ELF-1 (cell line): ENCODE results near the gene PPIF.
A peak's percentile ranks its signal among the peaks of the same experiment; 100 is the strongest.

Experiments
- DNase-seq: peaks from one replicate; pipeline ENCODE4 v3.0.0-alpha.2; 2016; ENCODE audit warnings: low read depth, low spot score

The PPIF gene

GRCh38 chr10:79347226-79347893 lies at the start of gene PPIF:
PPIF (plus strand) TSS chr10:79347469; CDS start chr10:79347549, 80 bp downstream.
- peak; percentile 92 for DNase-seq

DNA sequence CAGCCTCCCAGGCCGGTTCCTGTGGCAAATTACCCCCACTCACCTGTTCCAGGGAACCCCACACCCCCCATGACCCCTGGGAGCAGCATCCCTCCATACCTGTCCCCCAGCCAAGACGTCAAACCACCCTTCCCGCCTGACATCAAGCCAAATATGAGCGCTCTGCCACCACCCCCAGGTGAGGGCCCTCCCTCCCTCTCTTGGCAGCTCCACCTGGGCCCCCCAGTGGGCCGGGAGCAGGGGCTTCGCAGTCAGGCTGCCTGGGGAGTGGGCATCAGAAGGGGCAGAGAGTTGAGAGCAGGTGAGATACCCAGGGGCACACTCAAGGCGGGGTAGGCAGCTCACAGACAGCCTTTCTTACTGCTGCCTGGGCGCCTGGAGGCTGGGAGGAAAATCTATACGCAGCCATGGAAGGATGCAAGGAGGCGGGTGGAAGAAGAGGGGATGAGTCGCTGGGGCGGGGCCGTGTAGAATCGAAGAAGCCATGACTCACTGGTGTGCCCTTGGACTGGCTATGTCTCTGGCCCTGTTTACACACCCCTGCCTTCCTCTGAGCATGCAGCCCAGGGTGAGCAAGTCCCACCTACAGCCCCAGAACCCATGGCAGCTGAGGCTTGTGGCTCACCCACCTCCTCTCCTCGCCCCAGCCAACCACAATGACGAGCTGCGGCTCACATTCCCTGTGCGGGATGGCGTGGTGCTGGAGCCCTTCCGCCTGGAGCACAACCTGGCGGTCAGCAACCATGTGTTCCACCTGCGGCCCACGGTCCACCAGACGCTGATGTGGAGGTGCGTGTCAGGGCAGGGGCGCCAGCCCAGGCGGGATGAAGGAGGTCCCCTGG lies 48.6 kb upstream of the PPIF start:
- peak; percentile 65 for DNase-seq

DNA sequence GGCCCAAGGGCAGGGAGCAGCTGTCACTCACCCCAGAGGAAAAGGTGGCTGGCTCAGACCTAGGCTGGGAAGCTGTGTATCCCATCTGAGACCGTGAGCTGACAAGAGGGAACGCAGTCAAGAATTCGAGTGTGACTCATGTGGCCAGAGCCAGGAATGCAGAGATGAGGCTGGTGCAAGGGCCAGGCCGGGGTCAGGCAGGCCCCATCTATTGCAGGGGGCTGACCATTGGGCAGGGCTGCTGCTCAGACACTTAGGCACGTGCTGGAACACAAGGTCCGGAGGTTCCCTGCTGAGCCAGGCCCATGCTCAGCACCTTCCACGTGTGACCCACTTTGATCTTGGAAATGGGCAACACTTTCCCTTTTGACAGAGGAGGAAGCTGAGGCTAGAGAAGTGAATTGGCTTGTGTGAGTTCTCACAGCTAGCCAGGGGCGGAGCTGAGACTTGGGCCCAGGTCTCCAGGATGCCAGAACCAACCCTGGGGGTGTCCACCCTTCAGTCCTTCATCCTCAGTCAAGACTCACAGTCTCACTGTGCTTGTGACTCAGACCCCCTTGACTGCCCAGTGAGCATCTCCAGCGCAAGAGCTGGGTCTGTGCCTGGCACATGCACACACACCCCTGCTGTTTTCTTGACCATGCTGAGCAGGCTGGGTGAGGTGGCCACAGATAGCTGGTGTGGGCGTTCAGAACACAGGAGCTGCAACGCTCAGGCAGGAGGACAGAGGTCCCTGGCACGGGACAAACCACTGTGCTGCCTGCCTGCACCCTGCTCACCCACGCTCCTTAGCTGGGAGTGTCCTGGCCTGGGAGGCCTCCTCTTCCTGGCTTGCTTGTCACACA lies 47.6 kb upstream of the PPIF start:
- peak; percentile 37 for DNase-seq

DNA sequence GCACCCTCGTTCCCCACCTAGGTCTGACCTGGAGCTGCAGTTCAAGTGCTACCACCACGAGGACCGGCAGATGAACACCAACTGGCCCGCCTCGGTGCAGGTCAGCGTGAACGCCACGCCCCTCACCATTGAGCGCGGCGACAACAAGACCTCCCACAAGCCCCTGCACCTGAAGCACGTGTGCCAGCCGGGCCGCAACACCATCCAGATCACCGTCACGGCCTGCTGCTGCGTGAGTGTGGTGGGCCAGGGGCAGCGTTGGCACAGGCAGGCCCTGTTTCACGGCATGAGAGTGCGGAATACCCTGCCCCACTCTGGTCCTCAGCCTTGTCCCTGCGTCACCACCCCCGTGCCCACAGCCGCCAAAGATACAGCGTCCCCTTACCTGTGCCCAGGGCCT lies 46.6 kb upstream of the PPIF start:
- no peak for DNase-seq

DNA sequence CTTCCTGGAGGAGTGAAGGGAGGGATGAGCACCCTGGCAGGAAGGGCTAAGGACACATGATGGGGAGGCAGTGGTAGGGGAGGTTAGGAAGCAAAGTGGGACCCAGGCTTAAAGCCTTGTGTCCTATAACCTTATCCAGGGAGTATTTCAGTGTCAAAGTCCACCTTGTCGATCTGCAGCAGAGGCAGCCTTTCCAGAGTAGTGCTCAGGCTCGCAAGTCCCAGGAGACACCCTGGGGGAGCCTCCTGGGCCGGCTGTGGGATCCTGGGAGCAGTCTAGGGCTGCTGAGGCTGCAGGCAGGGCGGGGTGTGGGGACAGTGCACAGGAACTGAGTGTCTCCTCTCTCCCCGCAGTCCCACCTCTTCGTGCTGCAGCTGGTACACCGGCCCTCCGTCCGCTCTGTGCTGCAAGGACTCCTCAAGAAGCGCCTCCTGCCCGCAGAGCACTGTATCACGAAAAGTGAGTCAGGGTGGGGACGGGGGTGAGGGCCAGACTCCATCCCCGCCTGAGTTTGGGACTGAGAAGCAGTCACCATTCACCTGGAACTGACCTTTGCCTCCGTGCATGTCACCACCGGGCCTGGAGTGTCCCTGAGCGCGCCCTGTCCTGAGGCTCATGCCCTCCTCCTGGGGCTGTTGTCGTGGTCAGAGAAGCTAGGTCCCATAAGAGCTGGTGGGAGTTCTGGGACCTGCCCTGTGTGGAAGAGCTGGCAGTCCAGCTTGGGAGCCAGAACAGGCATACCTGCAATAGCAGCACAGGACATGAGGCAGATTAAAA lies 45.3 kb upstream of the PPIF start:
- DNase-seq: no peak

DNA sequence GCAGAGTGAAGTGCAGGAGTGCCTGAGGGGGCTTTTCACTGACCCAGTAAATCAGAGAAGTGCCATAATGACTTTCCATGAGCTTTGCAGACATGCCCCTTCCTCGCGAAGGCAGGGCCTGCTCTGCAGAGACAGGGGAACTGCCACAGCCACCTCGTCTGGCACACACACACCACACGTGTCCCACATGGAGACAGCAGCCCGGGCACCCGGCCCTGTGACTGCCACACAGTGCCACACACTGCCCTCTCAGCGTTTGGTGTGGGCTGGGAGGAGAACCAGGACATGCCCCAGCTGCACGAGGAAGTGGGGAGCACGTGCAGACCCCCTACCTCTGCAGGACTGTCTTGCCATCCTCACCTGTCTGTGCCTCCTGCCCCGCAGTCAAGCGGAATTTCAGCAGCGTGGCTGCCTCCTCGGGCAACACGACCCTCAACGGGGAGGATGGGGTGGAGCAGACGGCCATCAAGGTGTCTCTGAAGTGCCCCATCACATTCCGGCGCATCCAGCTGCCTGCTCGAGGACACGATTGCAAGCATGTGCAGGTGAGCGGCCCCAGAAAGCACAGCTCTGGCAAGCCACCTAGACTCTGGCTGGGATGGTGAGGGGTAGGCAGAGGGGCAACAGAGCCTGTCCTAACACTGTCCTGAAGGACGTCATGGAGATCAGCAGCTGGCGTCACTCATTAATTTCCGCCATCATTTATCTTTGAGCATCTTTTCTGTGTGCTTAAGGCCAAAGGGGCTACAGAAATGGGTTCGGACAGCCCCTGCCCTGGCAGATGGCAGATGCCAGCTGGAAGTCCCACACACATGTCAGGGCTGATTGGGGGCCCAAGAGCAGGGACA lies 43.4 kb upstream of the PPIF start:
- DNase-seq: no peak

DNA sequence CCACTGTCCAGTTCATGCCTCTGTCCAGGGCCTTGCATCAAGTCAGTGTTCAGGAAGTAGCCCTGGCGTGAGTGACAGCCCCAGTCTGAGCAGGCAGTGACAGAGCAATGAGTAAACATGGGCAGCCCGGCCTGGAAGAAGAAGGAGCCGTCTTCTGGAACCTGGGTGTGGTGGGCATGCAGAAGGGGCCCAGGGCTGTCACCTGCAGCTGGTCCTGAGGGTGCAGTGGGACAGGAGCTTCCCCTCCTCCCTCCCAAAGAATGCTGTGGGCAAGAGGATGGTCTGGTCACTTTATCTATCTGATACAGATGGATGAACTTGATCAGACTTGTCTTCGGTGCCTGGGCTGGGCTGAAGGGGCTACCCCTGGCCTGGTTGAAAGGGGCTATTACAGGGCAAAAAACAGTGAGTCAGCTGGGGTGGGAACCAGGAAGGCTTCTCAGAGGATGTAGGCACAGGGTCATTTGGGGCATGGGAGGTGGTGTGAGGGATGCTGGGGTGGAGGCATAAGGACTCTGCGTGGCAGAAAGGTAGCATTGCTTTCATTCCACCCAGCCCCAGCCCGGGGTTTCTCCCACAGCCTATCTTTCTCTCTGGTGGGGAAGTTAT lies 42.7 kb upstream of the PPIF start:
- DNase-seq: no peak

GRCh38 chr10:79305515-79305914 lies 41.8 kb upstream of the PPIF start:
- DNase-seq: no peak

DNA sequence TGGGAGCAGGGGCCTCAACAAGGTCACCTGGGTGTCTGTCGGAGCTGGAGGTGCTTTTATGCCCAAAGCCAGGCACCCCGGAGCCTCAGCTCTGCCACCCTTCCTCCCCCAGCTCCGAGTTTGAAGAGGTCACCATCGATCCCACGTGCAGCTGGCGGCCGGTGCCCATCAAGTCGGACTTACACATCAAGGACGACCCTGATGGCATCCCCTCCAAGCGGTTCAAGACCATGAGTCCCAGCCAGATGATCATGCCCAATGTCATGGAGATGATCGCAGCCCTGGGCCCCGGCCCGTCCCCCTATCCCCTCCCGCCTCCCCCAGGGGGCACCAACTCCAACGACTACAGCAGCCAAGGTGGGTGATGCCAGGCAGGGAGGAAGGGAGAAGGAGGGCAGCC lies 41.3 kb upstream of the PPIF start:
- no peak for DNase-seq

- no peak for DNase-seq
Measured at GRCh38 chr10:79306644-79307220, 40.5 kb upstream of the PPIF start.

GRCh38 chr10:79308016-79308415 lies 39.3 kb upstream of the PPIF start:
- no peak for DNase-seq

DNA sequence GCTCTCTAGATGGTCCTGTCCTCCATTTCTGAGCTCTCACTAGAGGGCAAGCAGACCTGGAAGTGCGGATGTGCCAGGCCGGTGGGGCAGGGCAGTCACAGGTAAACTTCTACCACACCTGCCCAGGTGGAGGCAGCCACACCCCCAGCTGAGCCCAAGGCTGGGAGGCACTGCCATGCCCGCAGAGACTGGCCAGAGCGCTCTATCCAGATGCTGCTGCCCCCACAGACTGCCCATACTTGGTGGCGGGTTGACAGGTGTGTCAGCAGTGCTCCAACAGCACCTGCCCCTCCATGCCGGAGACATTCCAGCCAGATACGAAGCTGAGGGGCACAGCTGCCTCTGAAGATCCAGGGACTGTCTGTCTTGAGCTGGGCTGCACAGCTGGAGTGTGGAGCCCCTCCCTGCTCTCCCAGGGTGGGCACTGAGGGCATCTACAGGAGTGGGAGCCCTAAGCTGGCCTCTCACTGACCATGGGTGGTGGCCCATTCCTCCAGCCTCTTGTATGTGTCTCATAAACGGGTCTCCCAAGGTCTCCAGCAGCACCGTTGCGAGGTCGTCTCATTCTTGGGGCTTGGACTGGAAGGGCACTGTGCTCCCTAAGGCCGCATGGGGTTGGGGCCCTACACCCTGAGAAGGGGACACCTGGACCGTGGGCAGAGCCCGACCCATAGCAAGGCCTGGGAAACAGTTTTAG lies 38.2 kb upstream of the PPIF start:
- DNase-seq: no peak

DNA sequence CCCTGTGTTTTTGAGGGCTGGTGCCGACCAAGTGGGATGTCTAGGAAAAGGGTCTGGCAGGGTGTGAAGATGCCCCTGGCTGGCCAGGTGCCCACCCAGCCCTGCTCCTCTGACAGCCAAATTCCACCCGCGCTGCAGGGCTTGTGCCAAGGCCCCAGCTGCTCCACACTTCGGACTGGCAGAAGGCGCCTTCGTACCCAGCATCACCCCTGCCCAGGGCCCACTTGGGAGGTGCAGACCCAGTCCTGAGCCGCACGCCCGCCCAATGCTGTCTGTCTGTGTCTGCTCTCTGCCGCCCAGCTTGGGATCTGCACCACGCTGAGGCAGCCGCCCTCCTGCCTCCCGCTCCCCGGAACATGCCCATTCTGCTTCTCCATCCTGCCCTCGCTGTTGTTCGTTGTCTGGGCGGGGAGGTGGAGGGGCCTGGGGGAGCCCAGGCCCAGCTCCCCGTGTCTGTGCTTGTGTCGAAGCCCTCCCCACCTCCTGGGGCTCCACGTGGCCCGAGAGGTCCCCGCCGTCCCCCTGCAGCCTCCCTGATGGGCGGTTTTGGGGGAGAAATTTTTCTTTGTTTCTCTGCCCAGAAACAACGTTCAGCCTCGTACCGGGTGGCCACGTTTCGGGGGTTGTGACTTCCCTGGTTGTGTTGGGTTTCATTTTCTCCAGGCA lies 36.9 kb upstream of the PPIF start:
- no peak for DNase-seq

GRCh38 chr10:79310911-79311573 lies 36.2 kb upstream of the PPIF start:
- no peak for DNase-seq

GRCh38 chr10:79311581-79312407 lies 35.5 kb upstream of the PPIF start:
- DNase-seq: no peak

GRCh38 chr10:79312601-79313187 lies 34.6 kb upstream of the PPIF start:
- no peak for DNase-seq

- no peak for DNase-seq
Measured at GRCh38 chr10:79313320-79313719, 33.9 kb upstream of the PPIF start.
